NB4 (cell line): ENCODE data around the gene SLC22A8.

ENCODE experiments used
- CTCF ChIP-seq: IDR thresholded peaks from one replicate; pipeline ENCODE4 v1.5.1; 2012; ENCODE audit warnings: low read depth, low read length
- MAX ChIP-seq: IDR thresholded peaks from 2 replicates; pipeline ENCODE4 v1.6.1; 2011; ENCODE audit warnings: low read depth, low read length
- POLR2A ChIP-seq: IDR thresholded peaks from 2 replicates; pipeline ENCODE4 v1.6.1; 2011; ENCODE audit warnings: mild to moderate bottlenecking; ENCODE audit not compliant: insufficient read length; ENCODE audit errors: extremely low read depth

- no peak for TF ChIP-seq CTCF
- TF ChIP-seq POLR2A, result no peak
- no peak for TF ChIP-seq MAX
These were observed 56.9 kb downstream of the SLC22A8 start for GRCh38 chr11:62958547-62959421.
